Left kidney (tissue), 8 donors: ENCODE results near the gene SI. TPM values are rescaled to one million over a fixed set of nuclear protein-coding genes. Genes with fewer than 3 reads are reported as not detected.
"Not testable (repeated sequence)": the region's sequence is repeated elsewhere in the genome, so short reads cannot be mapped to it uniquely, and the experiment has no call there.

Source experiments
- DNase-seq: peaks from one replicate; pipeline ENCODE4 v3.0.0-alpha.2; 2013
- long read RNA-seq, 8 donors: transcript quantifications; one replicate each; lab custom pipeline, GENCODE V29; 2026
- polyA plus RNA-seq: library from polyadenylated mRNA; unstranded; fragments of 120-200 nt; gene quantifications from one replicate; pipeline ENCODE4 v1.2.1, GENCODE V29; 2013; ENCODE audit not compliant: insufficient read length

SI gene
- not detected for polyA plus RNA-seq
- long read RNA-seq, donor 1: 0 reads
- long read RNA-seq, donor 2: 0 reads
- long read RNA-seq, donor 3: 0 reads
- long read RNA-seq, donor 4: 0 reads
- long read RNA-seq, donor 5: 0 reads
- long read RNA-seq, donor 6: 0 reads
- long read RNA-seq, donor 7: 0 reads
- long read RNA-seq, donor 8: 0 reads

DNA sequence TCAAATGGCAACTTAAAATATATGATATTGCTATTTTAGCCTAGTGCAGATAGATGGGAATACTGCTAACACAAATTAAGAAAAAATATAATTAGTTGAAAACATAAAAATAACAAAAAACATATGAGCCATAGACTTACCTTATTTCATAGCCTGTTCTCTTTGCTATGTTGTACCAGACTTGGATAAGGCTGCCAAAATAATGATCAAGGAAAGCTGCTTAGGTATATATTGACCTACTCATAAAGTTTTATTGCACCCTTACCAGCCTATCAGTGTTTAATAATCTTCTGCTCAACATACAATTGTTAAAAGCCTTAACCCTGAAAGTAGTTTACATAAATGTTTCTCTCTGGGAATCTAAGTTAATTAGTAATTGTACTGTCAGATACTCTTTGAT is at the start of gene SI:
Gene SI (minus strand): TSS at position 204 of the 400 bp plus-strand sequence. CDS start 2,484 bp downstream, outside the sequence.
- no peak for DNase-seq

DNA sequence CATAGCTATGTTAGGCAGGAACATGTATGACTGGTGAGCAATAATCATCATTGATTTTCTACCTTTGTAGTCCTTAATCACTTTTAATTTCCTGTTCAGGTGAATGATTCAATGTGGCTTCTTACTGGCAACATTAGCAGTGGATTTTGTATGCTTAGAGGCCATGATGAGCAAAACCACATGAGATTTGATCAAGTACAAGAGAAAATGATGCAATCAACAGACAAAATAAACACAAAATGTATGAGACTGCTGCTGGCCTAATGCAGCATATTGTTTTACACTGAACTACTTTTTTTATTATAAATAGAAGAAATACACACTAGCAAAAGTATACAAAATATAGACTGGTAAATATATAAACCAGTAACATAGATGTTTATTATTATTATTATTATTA is 47.5 kb upstream of the SI start:
- DNase-seq: no peak

- DNase-seq: no peak
Observed at GRCh38 chr3:165111401-165111800, 33.1 kb upstream of the SI start.

DNA sequence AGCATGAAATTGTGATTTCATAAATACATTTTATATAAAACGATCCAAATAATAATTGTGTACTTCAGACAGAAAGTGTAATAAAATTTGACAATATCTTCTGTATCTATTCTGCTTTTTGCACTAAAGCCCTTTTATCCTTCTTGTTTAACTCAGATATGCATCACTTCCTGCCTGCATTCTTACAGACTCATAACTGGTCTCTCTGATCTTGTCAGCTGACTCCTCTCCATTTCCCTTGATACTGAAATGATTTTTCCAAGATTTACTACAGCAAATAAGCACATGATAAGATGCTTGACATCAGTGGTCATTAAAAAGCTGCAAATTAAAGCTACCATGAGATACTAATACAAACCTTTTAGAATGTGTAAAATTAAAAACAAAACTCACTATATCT is 25.3 kb upstream of the SI start:
- no peak for DNase-seq

DNA sequence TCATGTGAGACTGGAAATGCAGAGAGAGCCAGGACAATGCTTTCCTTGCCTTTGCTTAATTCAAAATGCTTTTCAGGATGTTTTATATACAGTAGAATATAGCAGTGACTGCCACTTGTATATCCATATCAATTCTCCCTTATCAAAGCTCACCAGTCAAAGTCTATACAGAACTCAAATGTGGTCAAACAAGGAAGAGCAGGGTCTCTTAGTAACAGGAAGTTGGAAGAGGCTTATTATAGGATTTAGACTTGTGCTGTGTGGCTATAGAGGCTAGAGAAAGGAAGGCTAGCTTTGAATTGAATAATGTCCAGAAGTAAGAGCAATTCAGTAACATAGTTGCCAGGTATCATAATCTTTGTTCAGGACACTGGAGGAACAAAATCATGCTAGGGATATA is 4.4 kb upstream of the SI start:
- DNase-seq: no peak

- no peak for DNase-seq
Observed at GRCh38 chr3:165081183-165081582, 2.9 kb upstream of the SI start.

- DNase-seq: no peak
Observed at GRCh38 chr3:165075695-165076094, 2.6 kb downstream of the SI start.

- no peak for DNase-seq
Observed at GRCh38 chr3:165070682-165071081, 7.6 kb downstream of the SI start.

DNA sequence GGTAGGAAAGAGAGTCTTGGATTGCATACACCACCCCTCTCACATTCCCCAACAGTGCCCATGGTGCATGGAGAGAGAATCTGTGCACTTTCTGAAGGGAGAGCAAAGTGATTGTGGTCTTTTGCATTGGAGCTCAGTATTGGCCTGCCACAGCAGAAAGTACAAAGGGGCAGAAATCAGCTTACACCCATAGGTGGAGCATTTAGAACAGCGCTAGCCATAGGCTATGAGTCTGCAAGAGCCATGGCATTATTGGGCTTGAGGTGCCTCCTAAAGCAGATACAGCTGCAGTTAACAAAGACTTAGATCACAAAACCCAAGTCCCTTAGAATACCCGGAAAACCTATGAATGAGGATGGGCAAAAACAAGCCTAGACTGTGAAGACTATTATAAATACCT is 21.8 kb downstream of the SI start:
- no peak for DNase-seq

DNA sequence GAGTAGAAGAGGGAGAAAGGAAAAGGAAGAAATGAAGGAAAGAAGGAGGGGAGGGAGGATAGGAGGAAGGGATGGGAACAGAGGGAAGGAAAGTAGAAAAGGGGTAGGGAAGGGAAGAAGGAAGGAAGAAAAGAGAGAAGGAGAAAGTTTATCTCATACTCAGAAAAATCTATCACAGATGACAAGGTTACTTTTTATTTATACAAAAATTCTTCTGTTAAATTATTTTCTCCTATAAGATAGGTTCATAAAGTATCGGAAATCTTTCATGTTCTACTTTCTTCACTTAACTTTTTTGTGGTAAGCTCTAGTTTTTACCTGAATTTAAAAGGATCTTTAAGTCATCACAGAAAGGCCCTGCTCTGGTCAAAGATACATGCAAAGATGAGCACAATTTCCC is 38.1 kb downstream of the SI start:
- DNase-seq: no peak

GRCh38 chr3:165011557-165011956 is 66.7 kb downstream of the SI start:
- no peak for DNase-seq

- no peak for DNase-seq
Observed at GRCh38 chr3:164984947-164985346, 93.3 kb downstream of the SI start.

DNA sequence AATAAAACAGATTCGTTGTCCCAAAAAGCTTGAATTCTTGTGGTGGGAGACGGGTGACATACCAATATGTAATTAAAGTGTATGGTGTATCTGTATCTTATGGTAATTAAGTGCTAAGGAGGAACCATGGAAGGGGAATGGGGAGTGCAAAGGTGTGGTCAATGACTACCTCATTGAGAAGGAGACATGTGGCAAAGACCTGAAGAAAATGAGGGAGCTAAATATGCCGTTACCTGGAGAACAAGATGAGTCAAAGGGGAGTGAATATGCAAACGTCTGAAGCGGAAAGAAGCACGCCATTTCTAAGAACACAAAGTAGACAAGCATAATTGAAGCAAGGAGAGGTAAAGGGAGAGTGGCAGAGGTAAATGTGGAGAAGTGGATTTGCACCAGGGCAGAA is 115.7 kb downstream of the SI start:
- DNase-seq: no peak

DNA sequence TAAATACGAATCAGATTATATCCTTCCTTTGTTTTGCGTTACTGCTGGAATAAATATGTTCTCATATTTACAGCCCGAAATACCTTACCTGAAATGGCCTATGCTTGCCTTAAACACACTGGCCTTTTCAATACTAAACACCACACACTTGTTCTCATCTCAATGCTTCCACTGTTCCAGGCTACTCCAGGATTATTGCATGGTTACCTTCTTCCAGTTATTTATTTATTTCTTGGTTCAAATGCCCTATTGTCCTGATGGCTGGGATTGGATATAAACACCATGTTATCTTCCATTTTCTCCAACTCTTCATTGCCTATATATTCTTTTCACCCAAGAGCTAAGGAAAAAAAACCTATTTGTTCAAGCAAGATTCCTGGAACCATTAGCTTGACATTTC is 125.3 kb downstream of the SI start:
- no peak for DNase-seq

DNA sequence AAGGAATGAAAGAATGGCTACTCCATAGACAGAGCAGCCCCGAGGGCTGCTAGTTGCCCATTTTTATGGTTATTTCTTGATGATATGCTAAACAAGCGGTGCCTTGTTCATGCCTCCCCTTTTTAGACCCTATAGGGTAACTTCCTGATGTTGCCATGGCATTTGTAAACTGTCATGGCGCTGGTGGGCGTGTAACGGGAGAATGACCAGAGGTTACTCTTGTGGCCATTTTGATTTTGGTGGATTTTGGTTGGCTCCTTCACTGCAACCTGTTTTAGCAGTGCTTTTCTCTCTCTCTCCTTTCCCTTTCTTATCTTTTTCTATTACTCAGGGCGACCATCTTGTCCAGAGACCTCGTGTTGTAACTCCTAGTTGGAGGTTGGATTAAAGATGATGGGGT is 126.9 kb downstream of the SI start:
- DNase-seq: not testable (repeated sequence)

- DNase-seq: no peak
Observed at GRCh38 chr3:164940745-164941144, 137.6 kb downstream of the SI start.

DNA sequence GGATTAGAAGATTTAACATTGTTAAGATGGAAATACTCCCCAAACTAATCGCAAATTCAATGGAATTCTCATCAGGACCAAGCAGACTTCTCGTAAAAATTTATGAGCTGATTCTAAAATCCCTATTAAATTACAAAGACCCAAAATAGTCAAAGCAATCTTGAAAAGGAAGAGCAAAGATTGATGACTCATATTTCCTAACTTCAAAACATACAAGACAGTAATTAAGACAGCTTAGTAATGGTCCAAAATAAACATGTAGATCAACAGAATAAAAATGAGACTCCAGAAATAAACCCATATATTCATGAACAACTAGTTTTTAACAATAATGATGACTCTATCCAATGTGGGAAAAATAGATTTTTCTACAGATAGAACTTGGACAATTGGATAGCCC is 148.7 kb downstream of the SI start:
- peak; percentile 7 for DNase-seq

Other genes starting within 250 kb of the SI start
- gene SLITRK3, start 117.9 kb upstream of the SI start, polyA plus RNA-seq: 0.23 TPM